Myometrial cell (primary cell): Measurements from ENCODE around the gene CYP26B1. TPM values are rescaled to one million over a fixed set of nuclear protein-coding genes. Genes with fewer than 3 reads are reported as not detected.

ENCODE experiments used
- total RNA-seq: library from RNA; depleted of rRNA; stranded (reverse); fragments of >200 nt; gene quantifications from 2 replicates; pipeline ENCODE4 v1.2.3, GENCODE V29; 2015

CYP26B1 gene
- 0.18 and 0.29 TPM in 2 replicates for total RNA-seq

DNA sequence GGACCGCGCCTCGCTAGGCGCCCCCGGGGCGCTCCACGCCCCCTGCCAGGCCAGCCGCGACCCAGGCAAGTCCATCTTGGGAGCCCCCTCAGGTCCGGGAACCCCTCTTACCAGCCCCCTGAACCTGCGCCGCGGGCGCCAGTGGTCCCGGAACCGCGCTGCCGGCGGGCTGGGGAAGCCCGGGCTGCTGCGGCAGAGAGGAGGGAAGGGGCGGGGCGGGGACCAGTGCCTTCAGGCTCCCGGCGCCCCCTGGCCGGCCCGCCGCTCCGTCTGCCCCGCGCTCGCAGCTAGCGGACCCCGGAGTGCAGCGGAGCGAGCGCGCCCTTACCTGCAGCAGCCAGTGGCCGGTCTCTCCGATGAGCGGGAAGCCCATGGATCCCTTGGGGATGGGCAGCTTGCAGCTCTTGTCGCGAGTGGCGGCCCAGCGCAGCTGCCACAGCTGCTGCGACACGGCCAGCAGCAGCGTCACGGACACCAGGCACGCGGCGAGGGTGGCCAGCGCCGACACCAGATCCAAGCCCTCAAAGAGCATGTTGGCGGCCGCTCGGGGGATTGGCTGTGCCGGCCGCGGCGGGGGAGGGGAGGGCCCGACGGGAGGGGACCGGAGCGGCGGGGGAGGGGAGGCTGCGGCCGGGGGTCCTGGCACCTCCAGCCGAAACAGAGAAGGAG is at the start of gene CYP26B1:
TSS of gene CYP26B1 (minus strand) at position 560 of the 669 bp plus-strand sequence. CDS start at position 532, 28 bp downstream.

